ENCODE measurements around the gene GTSE1. TPM values are rescaled to one million over a fixed set of nuclear protein-coding genes. Genes with fewer than 3 reads are reported as not detected.

GTSE1 gene
- total RNA-seq, 2 experiments from 2014 or later, result 91.9 to 101 TPM

DNA sequence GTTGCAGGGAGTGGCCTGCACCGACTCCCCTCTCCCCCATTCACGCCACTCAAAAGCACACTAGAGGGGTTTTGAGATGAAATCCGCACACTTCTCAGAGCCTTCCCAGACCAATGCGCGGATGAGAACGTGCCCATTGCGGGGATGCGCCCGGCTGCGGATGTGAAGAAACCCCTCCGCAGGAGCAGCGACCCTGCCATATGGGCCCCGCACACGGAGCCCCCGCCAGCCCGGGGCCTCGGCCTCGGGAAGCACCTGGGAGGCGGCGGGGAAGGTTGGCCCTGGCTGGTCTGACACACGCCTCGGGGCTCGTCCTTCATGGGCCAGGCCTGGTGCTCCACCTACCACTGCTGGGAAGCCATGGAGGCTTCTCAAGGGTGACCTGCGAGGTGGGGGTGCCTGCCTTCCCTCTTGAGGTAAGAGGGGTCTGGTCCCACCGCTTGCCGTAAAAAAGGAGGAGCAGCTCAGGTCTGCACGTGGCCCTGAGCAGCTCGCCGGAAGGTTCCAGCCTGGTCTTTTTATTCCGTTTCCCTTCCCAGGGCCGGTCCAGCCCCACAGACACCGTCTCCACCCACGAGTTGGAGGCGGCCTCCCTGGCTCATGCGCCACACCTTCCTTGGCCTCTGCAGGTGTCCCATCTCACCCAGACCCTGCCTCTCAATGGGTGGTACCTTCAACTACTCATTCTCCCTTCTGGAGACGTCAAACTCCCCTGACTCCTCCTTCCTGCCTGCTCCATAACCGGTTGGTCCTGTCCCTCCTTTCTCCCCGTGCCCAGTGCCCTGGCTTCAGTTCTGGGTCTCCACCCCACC is 78.2 kb downstream of the GTSE1 start:
- peaks cover 3% of the 10 kb centered on the region for H3K9me3 Mint-ChIP-seq (ENCODE audit: low read depth)
- peaks cover 2% of the 10 kb centered on the region for H3K36me3 Mint-ChIP-seq
- DNase-seq (no peak), ATAC-seq (no peak)
- H3K4me3 Mint-ChIP-seq, result no peak overlapping the region
- H3K27ac Mint-ChIP-seq, result no peak overlapping the region
- peaks cover 23% of the 10 kb centered on the region for H3K4me1 Mint-ChIP-seq
- H3K27me3 Mint-ChIP-seq, result peaks cover 9% of the 10 kb centered on the region
- CTCF ChIA-PET, result no interaction called here

DNA sequence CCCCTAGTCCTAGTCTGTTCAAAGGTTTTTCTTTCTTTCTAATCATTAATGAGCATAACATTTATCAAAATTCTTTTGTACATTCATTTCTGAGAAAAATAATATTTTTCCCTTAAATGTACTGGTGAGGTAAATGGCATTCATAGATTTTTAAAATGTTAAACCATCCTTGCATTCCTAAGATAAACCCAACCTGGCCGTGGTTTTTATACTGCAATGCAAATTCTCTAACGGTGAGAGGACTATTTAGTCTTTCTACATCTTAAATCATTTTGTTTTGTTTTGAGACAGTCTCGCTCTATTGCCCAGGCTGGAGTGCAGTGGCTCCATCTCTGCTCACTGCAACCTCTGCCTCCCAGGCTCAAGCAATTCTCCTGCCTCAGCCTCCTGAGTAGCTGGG is 79.4 kb downstream of the GTSE1 start:
- DNase-seq (no peak), ATAC-seq (no peak)
- H3K9me3 Mint-ChIP-seq (ENCODE audit: low read depth), result peaks cover 3% of the 10 kb centered on the region
- peaks cover 9% of the 10 kb centered on the region for H3K27me3 Mint-ChIP-seq
- no peak overlapping the region for H3K27ac Mint-ChIP-seq
- H3K4me1 Mint-ChIP-seq, result peaks cover 18% of the 10 kb centered on the region
- CTCF ChIA-PET, result no interaction called here
- H3K36me3 Mint-ChIP-seq, result peaks cover 2% of the 10 kb centered on the region
- no peak overlapping the region for H3K4me3 Mint-ChIP-seq

DNA sequence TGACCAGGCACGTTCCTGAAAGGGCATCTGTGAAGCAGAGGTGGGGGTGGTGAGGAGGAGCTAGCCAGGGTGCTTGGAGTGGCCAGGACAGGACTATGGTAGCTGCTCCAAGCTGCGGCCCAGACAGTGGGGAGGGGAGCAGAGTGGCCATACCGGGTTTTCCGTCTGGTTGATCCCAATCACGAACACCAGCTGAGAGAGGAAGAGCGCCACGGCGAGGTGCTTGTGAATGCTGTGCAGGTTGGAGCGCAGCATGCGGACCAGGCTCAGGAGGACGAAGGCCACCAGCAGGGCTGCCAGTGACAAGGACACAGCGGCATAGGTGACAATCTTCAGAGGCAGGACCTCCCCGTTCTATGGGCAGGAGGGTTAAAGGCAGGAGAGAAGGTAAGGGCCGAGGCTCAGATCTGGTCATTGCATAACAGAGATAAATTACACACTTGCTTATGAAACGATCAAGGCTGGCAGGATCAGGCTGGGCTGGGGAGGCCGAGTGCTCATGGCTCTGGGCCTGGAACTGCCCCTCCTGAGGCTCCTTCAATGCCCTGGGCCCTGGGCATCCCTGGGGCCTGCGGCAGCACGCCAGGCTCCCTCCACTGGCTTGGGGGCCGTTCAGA is 80.3 kb downstream of the GTSE1 start:
- Mint-ChIP-seq H3K36me3 (peaks cover 2% of the 10 kb centered on the region), H3K27ac (no peak overlapping the region), H3K4me3 (no peak overlapping the region), H3K27me3 (peaks cover 9% of the 10 kb centered on the region), H3K9me3 (ENCODE audit: low read depth) (peaks cover 3% of the 10 kb centered on the region), H3K4me1 (peaks cover 14% of the 10 kb centered on the region)
- ATAC-seq (no peak), DNase-seq (no peak)
- CTCF ChIA-PET, result no interaction called here

DNA sequence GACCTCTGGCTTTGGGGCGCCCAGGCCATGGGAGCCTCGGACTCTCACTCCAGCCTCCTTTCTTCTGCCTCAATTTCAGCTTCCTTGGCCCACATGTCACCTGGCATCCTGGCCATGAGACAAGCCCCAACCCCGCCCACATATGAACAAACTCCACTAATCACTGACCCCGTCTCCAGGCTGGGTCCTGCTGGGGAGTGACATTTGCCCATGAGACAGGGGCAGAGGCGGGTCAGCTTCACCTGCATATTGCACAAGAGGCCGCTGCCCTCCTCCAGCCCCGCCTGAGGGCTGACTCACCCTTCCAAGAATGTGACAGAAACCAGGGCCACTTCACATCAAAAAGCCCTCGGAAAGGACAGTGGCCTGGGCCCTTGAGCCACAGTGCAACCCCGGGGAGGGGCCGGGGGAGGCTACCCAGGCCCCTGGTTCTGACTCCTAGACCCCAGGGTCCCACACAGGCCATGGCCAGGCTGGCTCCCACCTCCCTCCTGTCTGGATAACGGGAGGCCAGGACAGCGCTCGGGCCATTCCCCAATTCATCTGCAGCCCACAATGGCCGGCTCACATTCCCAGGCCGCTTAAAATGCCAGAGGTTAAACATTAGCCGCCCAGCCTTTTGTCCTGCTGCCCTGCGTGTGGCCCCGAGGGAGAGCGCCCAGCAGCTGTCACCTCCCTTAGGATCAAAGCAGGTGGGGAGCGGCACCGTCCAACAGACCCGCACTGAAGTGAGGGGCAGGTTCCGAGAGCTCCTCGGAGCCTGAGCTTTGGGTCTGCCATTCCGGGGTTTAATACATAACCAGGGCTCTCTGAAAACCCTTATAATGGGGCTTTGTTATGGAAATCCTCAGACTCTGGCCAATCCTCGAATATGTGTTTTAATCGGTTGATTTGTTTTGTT is 81.1 kb downstream of the GTSE1 start:
- Mint-ChIP-seq H3K27me3 (peaks cover 9% of the 10 kb centered on the region), H3K27ac (no peak overlapping the region), H3K36me3 (peaks cover 2% of the 10 kb centered on the region), H3K9me3 (ENCODE audit: low read depth) (peaks cover 3% of the 10 kb centered on the region), H3K4me1 (peaks cover 13% of the 10 kb centered on the region), H3K4me3 (no peak overlapping the region)
- ATAC-seq, result no peak
- CTCF ChIA-PET, result no interaction called here
- no peak for DNase-seq

GRCh38 chr22:46378426-46379065 is 81.9 kb downstream of the GTSE1 start:
- Mint-ChIP-seq H3K4me1 (peaks cover 10% of the 10 kb centered on the region), H3K4me3 (no peak overlapping the region), H3K27ac (no peak overlapping the region), H3K36me3 (peaks cover 2% of the 10 kb centered on the region), H3K9me3 (ENCODE audit: low read depth) (peaks cover 3% of the 10 kb centered on the region), H3K27me3 (peaks cover 9% of the 10 kb centered on the region)
- CTCF ChIA-PET, result interaction anchor here (0.9 kb wide), 1 partner anchor 11 kb away, joined by 3 read pairs; no protein-coding TSS in a partner anchor
- ATAC-seq (no peak), DNase-seq (no peak)

GRCh38 chr22:46379066-46379930 is 82.6 kb downstream of the GTSE1 start:
- Mint-ChIP-seq H3K27ac (no peak overlapping the region), H3K9me3 (ENCODE audit: low read depth) (peaks cover 3% of the 10 kb centered on the region), H3K4me3 (no peak overlapping the region), H3K36me3 (peaks cover 2% of the 10 kb centered on the region), H3K27me3 (peaks cover 5% of the 10 kb centered on the region), H3K4me1 (peaks cover 2% of the 10 kb centered on the region)
- ATAC-seq, result no peak
- no peak for DNase-seq
- CTCF ChIA-PET, result interaction anchor here (0.9 kb wide), 1 partner anchor 12 kb away, joined by 3 read pairs; no protein-coding TSS in a partner anchor

DNA sequence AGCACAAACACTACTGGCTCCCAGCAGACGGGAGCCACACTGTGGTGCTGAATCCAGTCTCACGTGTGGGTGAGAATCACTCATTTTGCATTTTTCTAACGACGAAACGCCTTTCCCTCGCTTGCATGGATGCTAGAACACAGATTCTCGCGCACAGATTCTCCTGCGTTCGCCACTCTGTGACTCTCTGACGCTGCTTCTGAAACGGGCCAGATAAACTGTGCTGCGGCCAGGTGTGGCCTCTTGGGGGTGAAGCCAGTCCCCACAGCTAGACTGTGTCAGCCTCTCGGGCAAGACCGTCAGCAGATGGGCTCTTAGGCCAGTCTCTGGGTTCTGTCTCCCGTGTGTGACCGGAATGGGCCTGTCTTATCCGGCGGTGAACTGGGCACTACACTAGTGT is 83.4 kb downstream of the GTSE1 start:
- no peaks in the 10 kb centered on the region for H3K4me1 Mint-ChIP-seq
- CTCF ChIA-PET, result no interaction called here
- peaks cover 3% of the 10 kb centered on the region for H3K9me3 Mint-ChIP-seq (ENCODE audit: low read depth)
- H3K27me3 Mint-ChIP-seq, result peaks cover 3% of the 10 kb centered on the region
- DNase-seq (no peak), ATAC-seq (no peak)
- H3K36me3 Mint-ChIP-seq, result peaks cover 2% of the 10 kb centered on the region
- no peak overlapping the region for H3K27ac Mint-ChIP-seq
- no peak overlapping the region for H3K4me3 Mint-ChIP-seq

Other genes starting within 250 kb of the GTSE1 start
- 10 to 100 TPM; 16.0 to 22.6 TPM for gene PPARA, start 146.3 kb upstream of the GTSE1 start, total RNA-seq
- gene CDPF1, start 46.6 kb upstream of the GTSE1 start, total RNA-seq, result 10 to 100 TPM; 11.0 to 11.1 TPM
- gene PKDREJ, start 33.5 kb upstream of the GTSE1 start, total RNA-seq, result not detected
- 10 to 100 TPM; 35.3 to 37.1 TPM for gene TTC38, start 28.9 kb upstream of the GTSE1 start, total RNA-seq
- 10 to 100 TPM; 86.7 to 89.1 TPM for gene TRMU, start 38.8 kb downstream of the GTSE1 start, total RNA-seq
- gene CELSR1, start 240.8 kb downstream of the GTSE1 start, total RNA-seq, result under 1 TPM; 0.06 to 0.12 TPM